Stomach smooth muscle (tissue), 2 donors: ENCODE measurements around the gene CYP2D6.
"Not testable (repeated sequence)": the region's sequence is repeated elsewhere in the genome, so short reads cannot be mapped to it uniquely, and the experiment has no call there.

Experiments
- H3K27ac ChIP-seq: one replicate; pipeline ENCODE4 v1.7.0; 2013; ENCODE audit warnings: mild to moderate bottlenecking, low read length, inconsistent platforms
- H3K27me3 ChIP-seq, 2 donors: one replicate each; pipeline ENCODE4 v1.7.0; 2013; ENCODE audit warnings: low read length in 2 of 2; ENCODE audit not compliant: insufficient read depth in 2 of 2, control insufficient read depth in 1 of 2
- H3K36me3 ChIP-seq, 2 donors: one replicate each; pipeline ENCODE4 v1.7.0; 2013; ENCODE audit warnings: low read length in 2 of 2; ENCODE audit not compliant: control insufficient read depth in 2 of 2, insufficient read depth in 2 of 2
- H3K4me1 ChIP-seq: one replicate; pipeline ENCODE4 v1.7.0; 2013; ENCODE audit warnings: low read length; ENCODE audit not compliant: control insufficient read depth, insufficient read depth
- H3K4me3 ChIP-seq, 2 donors: one replicate each; pipeline ENCODE4 v1.7.0; 2013; ENCODE audit warnings: low read length in 2 of 2
- H3K9ac ChIP-seq, 2 donors: one replicate each; pipeline ENCODE4 v1.7.0; 2013; ENCODE audit warnings: low read length in 2 of 2, mild to moderate bottlenecking in 1 of 2
- H3K9me3 ChIP-seq, 2 donors: one replicate each; pipeline ENCODE4 v1.7.0; 2013; ENCODE audit warnings: low read length in 2 of 2; ENCODE audit not compliant: control insufficient read depth in 2 of 2
- donor health status: healthy.
- donor health status: Pancreatic carcinoma.

The CYP2D6 gene

GRCh38 chr22:42130639-42131431, at the start of gene CYP2D6:
CYP2D6 (minus strand) TSS chr22:42130810; CDS start chr22:42130791, 19 bp downstream.
- H3K4me3 ChIP-seq, H3K9ac ChIP-seq, H3K36me3 ChIP-seq, H3K4me1 ChIP-seq, H3K9me3 ChIP-seq, H3K27me3 ChIP-seq, H3K27ac ChIP-seq: not testable (repeated sequence)

GRCh38 chr22:42179616-42180015, 49.0 kb upstream of the CYP2D6 start:
- Histone ChIP-seq H3K27ac (no peak overlapping the region), H3K9ac (no peak overlapping the region)

GRCh38 chr22:42178910-42179519, 48.4 kb upstream of the CYP2D6 start:
- Histone ChIP-seq H3K4me3 (no peak overlapping the region), H3K4me1 (peaks cover 12% of the 10 kb centered on the region), H3K27ac (no peak overlapping the region), H3K36me3 (no peaks in the 10 kb centered on the region), H3K9ac (no peak overlapping the region), H3K9me3 (no peaks in the 10 kb centered on the region), H3K27me3 (no peaks in the 10 kb centered on the region)

More at GRCh38 chr22:42179616-42180015, 49.0 kb upstream of the CYP2D6 start:
- Histone ChIP-seq H3K4me1 (peaks cover 12% of the 10 kb centered on the region), H3K9me3 (no peaks in the 10 kb centered on the region), H3K27me3 (no peaks in the 10 kb centered on the region), H3K36me3 (no peaks in the 10 kb centered on the region), H3K4me3 (no peak overlapping the region)

DNA sequence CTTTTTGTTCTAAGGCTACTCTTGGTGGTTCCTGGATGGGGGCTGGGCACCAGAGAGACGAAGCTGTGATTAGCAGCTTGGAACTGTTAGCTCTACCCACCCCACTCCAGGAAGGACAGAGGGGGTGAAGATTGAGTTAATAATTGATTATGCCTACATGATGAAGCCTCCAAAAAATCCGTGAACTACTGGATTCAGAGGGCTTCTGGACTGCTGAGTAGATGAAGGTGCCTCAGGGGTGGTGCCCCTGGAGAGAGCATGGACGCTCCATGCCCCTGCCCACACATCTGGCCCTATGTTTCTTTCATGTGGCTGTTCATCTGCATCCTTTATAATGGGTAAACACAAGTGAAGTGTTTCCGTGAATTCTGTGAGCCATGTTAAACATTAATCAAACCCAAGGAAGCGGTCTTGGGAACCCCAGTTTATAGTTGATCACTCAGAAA, 47.3 kb upstream of the CYP2D6 start:
- Histone ChIP-seq H3K4me3 (no peak overlapping the region), H3K36me3 (no peaks in the 10 kb centered on the region), H3K27ac (no peak overlapping the region), H3K4me1 (peaks cover 10% of the 10 kb centered on the region), H3K9me3 (no peaks in the 10 kb centered on the region), H3K9ac (no peak overlapping the region), H3K27me3 (no peaks in the 10 kb centered on the region)

DNA sequence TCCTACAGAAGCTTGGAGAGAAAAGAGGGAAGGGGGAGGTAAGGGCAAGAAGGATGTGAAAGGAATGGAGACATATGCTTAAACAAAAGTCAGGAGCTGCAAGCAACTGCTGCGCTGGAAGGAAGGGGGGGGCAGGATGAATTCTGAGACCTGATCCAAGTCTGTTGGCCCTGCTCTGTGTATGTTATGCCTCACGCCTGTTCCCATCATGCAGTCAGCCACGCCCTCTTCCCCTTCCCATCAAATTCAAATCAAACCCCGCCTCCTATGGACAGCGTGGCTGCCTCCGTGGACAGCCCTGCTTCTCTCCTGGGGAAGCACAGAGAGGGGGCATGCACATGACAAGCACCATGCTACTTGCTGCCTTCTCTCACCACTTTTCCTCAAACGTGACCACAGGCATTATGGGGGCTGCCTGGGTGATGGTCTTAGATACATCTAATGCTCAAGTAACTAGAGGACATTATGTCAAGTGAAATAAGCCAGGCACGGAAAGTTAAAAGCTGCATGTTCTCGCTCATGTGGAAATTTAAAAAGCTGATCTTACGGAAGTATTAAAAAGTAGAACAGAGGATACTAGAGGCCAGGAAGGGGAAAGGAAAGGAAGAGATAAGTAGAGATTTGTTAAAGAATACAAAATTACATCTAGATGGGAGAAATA, 45.8 kb upstream of the CYP2D6 start:
- no peaks in the 10 kb centered on the region for H3K9me3 ChIP-seq
- no peaks in the 10 kb centered on the region for H3K27me3 ChIP-seq
- H3K4me3 ChIP-seq, result no peak overlapping the region
- no peaks in the 10 kb centered on the region for H3K36me3 ChIP-seq
- peak overlapping the region in 1 of 2 donors; percentile 16 for H3K9ac ChIP-seq
- H3K27ac ChIP-seq, result no peak overlapping the region
- H3K4me1 ChIP-seq, result peaks cover 23% of the 10 kb centered on the region

DNA sequence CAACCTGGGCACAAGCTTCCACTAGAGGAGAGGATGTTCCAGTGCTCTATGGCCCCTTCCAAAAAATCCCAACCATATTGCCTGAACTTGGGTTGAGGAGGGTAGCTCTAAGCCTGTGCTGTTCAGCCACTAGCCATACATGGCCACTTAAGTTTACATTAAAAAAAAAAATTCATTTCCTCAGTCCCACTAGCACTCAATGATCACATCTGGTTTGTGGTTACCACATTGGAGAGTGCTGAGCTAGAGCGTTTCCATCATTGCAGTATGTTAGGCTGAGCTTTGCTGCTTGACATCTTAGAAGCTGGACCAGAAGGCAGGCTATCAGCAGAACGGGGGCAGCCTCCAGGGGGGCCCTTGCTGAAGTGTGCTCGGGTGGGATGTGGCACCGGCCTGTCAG, 43.5 kb upstream of the CYP2D6 start:
- peaks cover 33% of the 10 kb centered on the region for H3K4me1 ChIP-seq

GRCh38 chr22:42173183-42173926, 42.7 kb upstream of the CYP2D6 start:
- no peak overlapping the region for H3K4me3 ChIP-seq
- peaks cover 33% of the 10 kb centered on the region for H3K4me1 ChIP-seq
- H3K27me3 ChIP-seq, result no peaks in the 10 kb centered on the region
- no peak overlapping the region for H3K9ac ChIP-seq
- H3K36me3 ChIP-seq, result peaks cover 0 to 6% of the 10 kb centered on the region in 2 donors
- H3K27ac ChIP-seq, result no peak overlapping the region
- H3K9me3 ChIP-seq, result no peaks in the 10 kb centered on the region

More for the DNA sequence above, 43.5 kb upstream of the CYP2D6 start:
- Histone ChIP-seq H3K9ac (no peak overlapping the region), H3K27ac (no peak overlapping the region), H3K36me3 (peaks cover 0 to 5% of the 10 kb centered on the region in 2 donors), H3K4me3 (no peak overlapping the region), H3K27me3 (no peaks in the 10 kb centered on the region), H3K9me3 (no peaks in the 10 kb centered on the region)

- Histone ChIP-seq H3K4me1 (peaks cover 33% of the 10 kb centered on the region), H3K36me3 (peaks cover 0 to 9% of the 10 kb centered on the region in 2 donors), H3K27ac (no peak overlapping the region), H3K9ac (no peak overlapping the region), H3K9me3 (no peaks in the 10 kb centered on the region), H3K27me3 (no peaks in the 10 kb centered on the region), H3K4me3 (no peak overlapping the region)
Measured at GRCh38 chr22:42172773-42173172, 42.2 kb upstream of the CYP2D6 start.

GRCh38 chr22:42171946-42172719, 41.5 kb upstream of the CYP2D6 start:
- H3K9me3 ChIP-seq, result no peaks in the 10 kb centered on the region
- H3K4me3 ChIP-seq, result no peak overlapping the region
- H3K27me3 ChIP-seq, result no peaks in the 10 kb centered on the region
- H3K9ac ChIP-seq, result no peak overlapping the region
- H3K36me3 ChIP-seq, result peaks cover 0 to 9% of the 10 kb centered on the region in 2 donors
- H3K27ac ChIP-seq, result no peak overlapping the region
- H3K4me1 ChIP-seq, result peaks cover 33% of the 10 kb centered on the region

DNA sequence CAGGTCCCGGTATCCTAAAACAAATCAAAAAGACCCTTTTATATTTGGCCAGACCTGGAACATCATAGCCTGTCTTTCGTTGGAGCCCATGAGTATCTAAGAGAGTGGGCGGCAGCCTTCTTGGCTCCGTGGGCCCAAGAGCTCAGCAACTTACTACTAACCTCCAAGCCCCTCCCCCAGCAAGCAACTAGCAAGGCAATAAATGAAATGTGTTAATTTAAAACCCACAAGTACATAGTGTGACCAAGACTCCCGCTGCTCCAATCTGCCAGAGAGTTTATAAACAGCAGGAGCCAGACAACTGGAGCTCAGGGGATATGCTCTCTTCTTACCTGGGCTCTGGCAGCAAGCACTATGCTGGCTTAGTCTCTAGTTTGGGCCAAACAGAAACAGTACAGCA, 40.8 kb upstream of the CYP2D6 start:
- peaks cover 30% of the 10 kb centered on the region for H3K4me1 ChIP-seq
- no peak overlapping the region for H3K4me3 ChIP-seq
- H3K27me3 ChIP-seq, result no peaks in the 10 kb centered on the region
- H3K36me3 ChIP-seq, result peaks cover 0 to 9% of the 10 kb centered on the region in 2 donors
- H3K9ac ChIP-seq, result no peak overlapping the region
- no peak overlapping the region for H3K27ac ChIP-seq
- H3K9me3 ChIP-seq, result no peaks in the 10 kb centered on the region
